ENCODE results near the gene PIGT.
A peak's percentile ranks its signal among the peaks of the same experiment; 100 is the strongest.
"Not testable (repeated sequence)": the region's sequence is repeated elsewhere in the genome, so short reads cannot be mapped to it uniquely, and the experiment has no call there.

Gene PIGT

DNA sequence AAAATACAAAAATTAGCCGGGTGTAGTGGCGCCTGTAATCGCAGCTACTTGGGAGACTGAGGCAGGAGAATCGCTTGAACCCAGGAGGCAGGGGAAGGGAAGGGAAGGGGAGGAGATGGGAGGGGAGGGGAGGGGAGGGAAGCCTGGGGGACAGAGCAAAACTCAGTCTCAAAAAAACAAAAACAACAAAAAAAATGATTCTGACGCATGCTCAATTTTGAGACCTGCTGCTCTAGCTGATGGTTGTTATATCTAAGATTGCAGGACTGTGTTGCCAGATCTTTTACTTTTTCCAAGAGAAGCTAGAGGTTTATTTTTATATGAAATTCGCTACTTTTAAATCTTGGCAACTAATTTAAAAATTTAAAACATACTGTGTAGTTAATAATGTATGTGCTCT is 51.2 kb downstream of the PIGT start:
- no peak for DNase-seq

DNA sequence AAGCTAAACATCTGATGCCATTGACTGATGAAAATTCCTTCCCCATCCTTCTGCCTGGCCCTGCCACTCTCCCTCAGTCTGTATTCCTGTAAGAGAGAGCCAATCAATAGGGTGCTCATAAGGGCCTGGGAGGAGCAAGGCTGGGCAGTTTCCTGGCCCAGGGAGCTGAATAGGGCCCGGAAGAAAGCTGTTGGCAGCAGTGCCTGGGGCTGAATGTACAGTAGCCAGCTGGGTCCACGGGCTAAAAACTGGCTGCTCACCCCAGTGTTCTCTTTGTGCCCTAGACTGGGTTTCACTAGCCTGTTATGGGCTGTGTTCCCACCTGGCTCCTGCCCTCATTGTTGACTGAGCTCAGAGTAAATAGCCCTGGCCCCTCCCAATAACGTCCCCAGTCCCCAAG is 51.9 kb downstream of the PIGT start:
- DNase-seq: no peak

DNA sequence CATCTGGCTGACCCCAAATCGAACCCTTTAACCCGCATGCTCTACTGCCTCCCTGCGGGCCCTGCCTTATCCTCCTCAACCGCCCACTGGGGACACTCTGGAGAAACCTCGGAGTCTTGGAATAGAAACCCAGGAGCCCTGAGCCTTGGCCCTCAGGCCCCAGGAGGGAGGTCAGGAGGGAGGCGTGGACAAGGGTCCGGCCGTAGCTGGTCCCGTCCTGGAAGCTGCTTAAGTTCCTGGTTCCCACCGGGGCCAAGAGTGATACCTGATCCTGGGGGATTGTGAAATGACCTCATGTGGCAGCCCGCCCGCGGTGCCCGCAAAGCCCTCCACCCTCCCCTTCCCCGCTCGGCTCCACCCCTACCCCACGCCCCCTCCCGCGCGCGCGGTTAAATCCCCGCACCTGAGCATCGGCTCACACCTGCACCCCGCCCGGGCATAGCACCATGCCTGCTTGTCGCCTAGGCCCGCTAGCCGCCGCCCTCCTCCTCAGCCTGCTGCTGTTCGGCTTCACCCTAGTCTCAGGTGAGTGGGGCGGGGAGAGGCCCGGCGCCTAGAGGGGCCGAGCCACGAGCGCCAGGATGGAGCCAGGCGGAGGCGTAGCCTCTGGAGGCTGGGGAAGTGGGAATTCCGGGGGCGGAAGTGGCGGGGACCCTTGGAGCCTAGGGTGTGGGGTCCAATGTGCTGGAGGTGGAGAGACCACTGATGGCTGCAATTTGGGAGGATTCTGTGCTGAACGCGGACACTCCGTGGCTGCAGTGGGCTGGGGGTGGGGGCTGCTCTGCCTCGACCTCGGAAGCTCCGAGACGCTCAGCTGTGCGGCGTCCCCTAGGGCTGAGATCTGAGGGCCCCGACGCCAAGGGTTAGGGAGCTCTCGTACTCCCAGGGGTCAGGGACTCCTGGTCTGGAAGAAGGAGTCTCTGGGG is 53.7 kb downstream of the PIGT start, which contains the start of gene WFDC2:
Gene WFDC2 (plus strand): TSS at position 418 of the 926 bp plus-strand sequence. CDS start 29 bp downstream, at position 447.
- peak; percentile 25 for DNase-seq

- peak; percentile 64 for DNase-seq
Measured at GRCh38 chr20:45470262-45470931, 54.5 kb downstream of the PIGT start.

DNA sequence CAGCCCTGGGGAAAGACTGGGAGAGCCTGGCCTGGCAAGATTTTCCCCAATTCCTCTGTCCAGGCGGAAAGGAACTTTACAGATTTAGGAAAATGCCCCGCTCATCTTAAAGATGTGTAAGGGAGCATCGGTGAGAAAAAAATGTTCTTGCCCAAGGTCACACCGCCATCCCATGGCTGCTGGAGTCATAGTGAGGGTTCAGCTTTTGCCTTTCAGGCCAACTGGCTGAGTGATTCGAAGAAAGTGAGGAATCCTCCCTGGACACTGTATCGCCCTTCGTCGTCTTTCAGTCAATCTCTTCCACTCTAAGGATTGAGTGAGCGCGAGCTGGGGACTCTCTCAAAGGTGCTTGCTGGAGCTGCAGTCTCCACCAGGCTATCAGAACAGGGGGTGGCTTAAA is 55.0 kb downstream of the PIGT start:
- peak; percentile 27 for DNase-seq

DNA sequence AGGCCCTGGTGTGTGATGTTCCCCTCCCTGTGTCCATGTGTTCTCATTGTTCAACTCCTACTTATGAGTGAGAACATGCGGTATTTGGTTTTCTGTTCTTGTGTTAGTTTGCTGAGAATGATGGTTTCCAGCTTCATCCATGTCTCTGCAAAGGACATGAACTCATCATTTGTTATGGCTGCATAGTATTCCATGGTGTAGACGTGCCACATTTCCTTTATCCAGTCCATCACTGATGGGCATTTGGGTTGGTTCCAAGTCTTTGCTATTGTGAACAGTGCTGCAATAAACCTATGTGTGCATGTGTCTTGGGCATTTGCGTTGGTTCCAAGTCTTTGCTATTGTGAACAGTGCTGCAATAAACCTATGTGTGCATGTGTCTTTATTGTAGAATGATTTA is 56.3 kb downstream of the PIGT start:
- not testable (repeated sequence) for DNase-seq
